Kidney (tissue), 14 donors: ENCODE measurements around the gene S100A3. TPM values are rescaled to one million over a fixed set of nuclear protein-coding genes. Genes with fewer than 3 reads are reported as not detected.

Source experiments
- DNase-seq, 5 donors: peaks; one replicate each; pipeline ENCODE4 v3.0.0-alpha.2; 2013 to 2020
- FAIRE-seq: peaks from 2 replicates; lab custom pipeline; 2012; peaks lifted over from hg19 to GRCh38; lab: Jason Lieb, UNC
- H3K27ac ChIP-seq, 2 donors: one replicate each; pipeline ENCODE4 v1.7.0; 2013; ENCODE audit warnings: low read depth in 2 of 2, low read length in 2 of 2, inconsistent platforms in 1 of 2
- H3K27me3 ChIP-seq: one replicate; pipeline ENCODE4 v1.7.1; 2013; ENCODE audit warnings: low read length, inconsistent platforms; ENCODE audit not compliant: control insufficient read depth, insufficient read depth
- H3K36me3 ChIP-seq, 3 donors: one replicate each; pipeline versions ENCODE4 v1.7.0 to v1.7.1; 2013; ENCODE audit warnings: low read length in 3 of 3, control low read depth in 1 of 3, inconsistent platforms in 1 of 3; ENCODE audit not compliant: insufficient read depth in 3 of 3, control insufficient read depth in 2 of 3
- H3K4me1 ChIP-seq, 3 donors: one replicate each; pipeline versions ENCODE4 v1.7.0 to v1.7.1; 2013; ENCODE audit warnings: low read length in 3 of 3, inconsistent platforms in 1 of 3, low read depth in 1 of 3; ENCODE audit not compliant: control insufficient read depth in 2 of 3, insufficient read depth in 2 of 3
- H3K4me3 ChIP-seq, 3 donors: one replicate each; pipeline versions ENCODE4 v1.7.0 to v1.8.1; 2013; ENCODE audit warnings: low read length in 3 of 3, control low read depth in 1 of 3, inconsistent platforms in 1 of 3
- H3K9ac ChIP-seq, 3 donors: one replicate each; pipeline versions ENCODE4 v1.7.0 to v1.7.1; 2013; ENCODE audit warnings: low read length in 3 of 3, control low read depth in 1 of 3, inconsistent platforms in 1 of 3
- H3K9me3 ChIP-seq, 3 donors: one replicate each; pipeline versions ENCODE4 v1.7.0 to v1.7.1; 2013; ENCODE audit warnings: low read length in 3 of 3, control low read depth in 1 of 3, inconsistent platforms in 1 of 3; ENCODE audit not compliant: control insufficient read depth in 2 of 3, insufficient read depth in 1 of 3
- intact Hi-C: fragments of 100-400 bp; cut with DNase I; formaldehyde crosslinking; loops from one replicate; pipeline ENCODE4 v1.11.1; 2022
- polyA plus RNA-seq: library from polyadenylated mRNA; stranded (reverse); fragments of 350-450 nt; fragmentation: Illumina TruSeq; extraction: RNeasy Lipid Tissue Mini Kit (QIAGEN cat#74804); gene quantifications from one replicate; pipeline ENCODE4 v1.2.3, GENCODE V29; 2014; ENCODE audit warnings: low read depth, low replicate concordance; ENCODE audit not compliant: insufficient read depth
- total RNA-seq: library from RNA; stranded (reverse); fragmentation: NEBNext Ultra II Directional; extraction: Animal tissue kit (Norgen Biotek cat#: 25700); gene quantifications from one replicate; pipeline ENCODE4 v1.2.1, GENCODE V29; 2021
- TF ChIP-seq, protein P1 (sequence below): IDR thresholded peaks from 3 replicates; pipeline ENCODE4 v1.5.1; 2012; ENCODE audit warnings: mild to moderate bottlenecking, moderate library complexity, borderline replicate concordance; ENCODE audit not compliant: insufficient read depth; ENCODE audit errors: extremely low read depth
- donor health status: control.
- donor health status: control.
- donor health status: control.
- donor health status: control.
- donor health status: control.
- donor health status: DM: yes; HTN: yes; CAD: no.
- donor health status: Normal renal cell carcinoma (clear cell type).

Gene S100A3
- total and polyA plus RNA-seq, 2 donors from 2014 or later, result 2.5 to 8.4 TPM

DNA sequence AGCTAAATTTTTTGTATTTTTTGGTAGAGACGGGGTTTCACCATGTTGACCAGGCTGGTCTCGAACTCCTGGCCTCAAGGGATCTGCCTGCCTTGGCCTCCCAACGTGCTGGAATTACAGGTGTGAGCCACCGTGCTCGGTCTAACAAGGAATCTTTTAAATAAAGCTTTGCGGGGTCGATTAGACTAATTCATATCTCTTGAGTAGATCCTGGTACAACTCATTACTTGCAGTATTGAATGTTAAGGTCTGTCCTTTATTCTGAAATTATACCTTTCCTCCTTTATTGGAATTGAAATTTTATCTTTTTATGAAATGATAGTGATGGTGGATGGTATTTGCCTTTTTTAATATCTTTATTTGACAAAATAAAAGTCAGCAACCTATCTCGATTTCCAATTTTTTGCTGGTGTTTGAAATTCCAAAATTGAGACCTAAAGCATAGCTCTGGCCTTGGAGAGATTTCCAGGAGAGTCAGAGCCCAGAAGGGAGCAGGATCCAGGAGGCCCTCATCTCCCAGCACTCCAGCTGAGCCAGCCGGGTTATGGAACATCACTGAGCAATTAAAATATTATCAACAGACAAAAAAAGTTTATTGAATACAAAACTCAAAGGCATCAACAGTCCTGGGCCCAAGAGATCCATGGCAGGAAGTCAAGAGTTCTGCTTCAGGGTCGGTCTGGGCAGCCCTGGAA lies 11.9 kb upstream of the S100A3 start:
- intact Hi-C loops, result no loop called here
- H3K4me3 ChIP-seq, result no peak overlapping the region
- H3K9ac ChIP-seq, result no peak overlapping the region
- peaks cover 1 to 9% (median 6%) of the 10 kb centered on the region in 3 donors for H3K4me1 ChIP-seq
- H3K27me3 ChIP-seq, result no peaks in the 10 kb centered on the region
- no peaks in the 10 kb centered on the region for H3K36me3 ChIP-seq
- peak in 1 of 5 donors; percentile 19 for DNase-seq
- no peak for FAIRE-seq
- TF ChIP-seq, protein P1, sequence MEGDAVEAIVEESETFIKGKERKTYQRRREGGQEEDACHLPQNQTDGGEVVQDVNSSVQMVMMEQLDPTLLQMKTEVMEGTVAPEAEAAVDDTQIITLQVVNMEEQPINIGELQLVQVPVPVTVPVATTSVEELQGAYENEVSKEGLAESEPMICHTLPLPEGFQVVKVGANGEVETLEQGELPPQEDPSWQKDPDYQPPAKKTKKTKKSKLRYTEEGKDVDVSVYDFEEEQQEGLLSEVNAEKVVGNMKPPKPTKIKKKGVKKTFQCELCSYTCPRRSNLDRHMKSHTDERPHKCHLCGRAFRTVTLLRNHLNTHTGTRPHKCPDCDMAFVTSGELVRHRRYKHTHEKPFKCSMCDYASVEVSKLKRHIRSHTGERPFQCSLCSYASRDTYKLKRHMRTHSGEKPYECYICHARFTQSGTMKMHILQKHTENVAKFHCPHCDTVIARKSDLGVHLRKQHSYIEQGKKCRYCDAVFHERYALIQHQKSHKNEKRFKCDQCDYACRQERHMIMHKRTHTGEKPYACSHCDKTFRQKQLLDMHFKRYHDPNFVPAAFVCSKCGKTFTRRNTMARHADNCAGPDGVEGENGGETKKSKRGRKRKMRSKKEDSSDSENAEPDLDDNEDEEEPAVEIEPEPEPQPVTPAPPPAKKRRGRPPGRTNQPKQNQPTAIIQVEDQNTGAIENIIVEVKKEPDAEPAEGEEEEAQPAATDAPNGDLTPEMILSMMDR, result no peak
- no peaks in the 10 kb centered on the region for H3K9me3 ChIP-seq
- H3K27ac ChIP-seq, result no peak overlapping the region

DNA sequence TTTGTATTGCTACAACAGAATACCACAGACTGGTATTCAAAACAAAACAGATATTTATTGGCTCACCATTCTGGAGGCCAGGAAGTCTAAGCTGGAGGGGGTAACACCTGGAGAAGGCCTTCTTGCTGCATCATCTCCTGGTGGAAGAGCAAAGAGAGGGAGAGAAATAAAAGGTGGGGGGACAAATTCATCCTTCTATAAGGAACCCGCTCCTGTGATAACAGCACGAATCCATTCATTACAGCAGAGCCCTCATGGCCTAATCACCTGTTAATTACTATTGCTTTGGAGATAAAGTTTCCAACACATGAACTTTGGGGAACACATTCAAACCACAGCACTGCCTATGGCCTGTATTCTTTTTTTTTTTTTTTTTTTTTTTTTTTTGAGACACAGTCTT lies 11.2 kb upstream of the S100A3 start:
- TF ChIP-seq, protein P1, result no peak
- H3K27ac ChIP-seq, result no peak overlapping the region
- H3K9ac ChIP-seq, result no peak overlapping the region
- FAIRE-seq (no peak), DNase-seq (no peak)
- peaks cover 0 to 4% (median under 1%) of the 10 kb centered on the region in 3 donors for H3K4me1 ChIP-seq
- intact Hi-C loops, result no loop called here
- no peaks in the 10 kb centered on the region for H3K27me3 ChIP-seq
- H3K9me3 ChIP-seq, result no peaks in the 10 kb centered on the region
- no peaks in the 10 kb centered on the region for H3K36me3 ChIP-seq
- H3K4me3 ChIP-seq, result no peak overlapping the region

DNA sequence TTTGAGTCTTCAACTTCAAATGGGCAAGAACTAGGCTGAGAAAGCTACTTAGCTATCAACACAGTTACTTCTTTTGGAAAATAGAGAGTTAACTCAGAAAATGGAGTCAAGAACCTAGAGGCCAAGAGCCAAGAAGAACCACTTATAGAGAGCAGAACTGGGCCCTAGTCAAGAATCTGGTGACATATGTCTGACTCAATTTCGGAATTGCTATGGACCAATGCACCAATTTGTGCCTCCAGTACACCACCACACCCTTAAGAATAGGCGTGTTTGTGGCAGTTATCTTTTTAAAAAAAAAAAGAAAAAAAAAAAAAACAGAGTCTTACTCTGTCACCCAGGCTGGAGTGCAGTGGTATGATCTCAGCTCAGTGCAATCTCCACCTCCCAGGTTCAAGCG lies 8.8 kb upstream of the S100A3 start:
- no peaks in the 10 kb centered on the region for H3K36me3 ChIP-seq
- no peaks in the 10 kb centered on the region for H3K9me3 ChIP-seq
- TF ChIP-seq, protein P1, result no peak
- intact Hi-C loops, result no loop called here
- H3K27ac ChIP-seq, result no peak overlapping the region
- no peak overlapping the region for H3K4me3 ChIP-seq
- H3K27me3 ChIP-seq, result no peaks in the 10 kb centered on the region
- no peak overlapping the region for H3K9ac ChIP-seq
- FAIRE-seq (no peak), DNase-seq (no peak)
- peaks cover 0 to 17% (median 9%) of the 10 kb centered on the region in 3 donors for H3K4me1 ChIP-seq
